HG03025 (cell line): ENCODE data around the gene ZC3H13.
A peak's percentile ranks its signal among the peaks of the same experiment; 100 is the strongest.

Experiments used
- ATAC-seq: cut with Tn5 transposase; IDR thresholded peaks from one replicate; pipeline ENCODE4 v1.9.1; 2021; ENCODE audit warnings: mild to moderate bottlenecking, moderate library complexity; ENCODE audit not compliant: unreplicated experiment, low FRiP score

Gene ZC3H13, protein sequence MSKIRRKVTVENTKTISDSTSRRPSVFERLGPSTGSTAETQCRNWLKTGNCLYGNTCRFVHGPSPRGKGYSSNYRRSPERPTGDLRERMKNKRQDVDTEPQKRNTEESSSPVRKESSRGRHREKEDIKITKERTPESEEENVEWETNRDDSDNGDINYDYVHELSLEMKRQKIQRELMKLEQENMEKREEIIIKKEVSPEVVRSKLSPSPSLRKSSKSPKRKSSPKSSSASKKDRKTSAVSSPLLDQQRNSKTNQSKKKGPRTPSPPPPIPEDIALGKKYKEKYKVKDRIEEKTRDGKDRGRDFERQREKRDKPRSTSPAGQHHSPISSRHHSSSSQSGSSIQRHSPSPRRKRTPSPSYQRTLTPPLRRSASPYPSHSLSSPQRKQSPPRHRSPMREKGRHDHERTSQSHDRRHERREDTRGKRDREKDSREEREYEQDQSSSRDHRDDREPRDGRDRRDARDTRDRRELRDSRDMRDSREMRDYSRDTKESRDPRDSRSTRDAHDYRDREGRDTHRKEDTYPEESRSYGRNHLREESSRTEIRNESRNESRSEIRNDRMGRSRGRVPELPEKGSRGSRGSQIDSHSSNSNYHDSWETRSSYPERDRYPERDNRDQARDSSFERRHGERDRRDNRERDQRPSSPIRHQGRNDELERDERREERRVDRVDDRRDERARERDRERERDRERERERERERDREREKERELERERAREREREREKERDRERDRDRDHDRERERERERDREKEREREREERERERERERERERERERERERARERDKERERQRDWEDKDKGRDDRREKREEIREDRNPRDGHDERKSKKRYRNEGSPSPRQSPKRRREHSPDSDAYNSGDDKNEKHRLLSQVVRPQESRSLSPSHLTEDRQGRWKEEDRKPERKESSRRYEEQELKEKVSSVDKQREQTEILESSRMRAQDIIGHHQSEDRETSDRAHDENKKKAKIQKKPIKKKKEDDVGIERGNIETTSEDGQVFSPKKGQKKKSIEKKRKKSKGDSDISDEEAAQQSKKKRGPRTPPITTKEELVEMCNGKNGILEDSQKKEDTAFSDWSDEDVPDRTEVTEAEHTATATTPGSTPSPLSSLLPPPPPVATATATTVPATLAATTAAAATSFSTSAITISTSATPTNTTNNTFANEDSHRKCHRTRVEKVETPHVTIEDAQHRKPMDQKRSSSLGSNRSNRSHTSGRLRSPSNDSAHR (N-terminal part only)

DNA sequence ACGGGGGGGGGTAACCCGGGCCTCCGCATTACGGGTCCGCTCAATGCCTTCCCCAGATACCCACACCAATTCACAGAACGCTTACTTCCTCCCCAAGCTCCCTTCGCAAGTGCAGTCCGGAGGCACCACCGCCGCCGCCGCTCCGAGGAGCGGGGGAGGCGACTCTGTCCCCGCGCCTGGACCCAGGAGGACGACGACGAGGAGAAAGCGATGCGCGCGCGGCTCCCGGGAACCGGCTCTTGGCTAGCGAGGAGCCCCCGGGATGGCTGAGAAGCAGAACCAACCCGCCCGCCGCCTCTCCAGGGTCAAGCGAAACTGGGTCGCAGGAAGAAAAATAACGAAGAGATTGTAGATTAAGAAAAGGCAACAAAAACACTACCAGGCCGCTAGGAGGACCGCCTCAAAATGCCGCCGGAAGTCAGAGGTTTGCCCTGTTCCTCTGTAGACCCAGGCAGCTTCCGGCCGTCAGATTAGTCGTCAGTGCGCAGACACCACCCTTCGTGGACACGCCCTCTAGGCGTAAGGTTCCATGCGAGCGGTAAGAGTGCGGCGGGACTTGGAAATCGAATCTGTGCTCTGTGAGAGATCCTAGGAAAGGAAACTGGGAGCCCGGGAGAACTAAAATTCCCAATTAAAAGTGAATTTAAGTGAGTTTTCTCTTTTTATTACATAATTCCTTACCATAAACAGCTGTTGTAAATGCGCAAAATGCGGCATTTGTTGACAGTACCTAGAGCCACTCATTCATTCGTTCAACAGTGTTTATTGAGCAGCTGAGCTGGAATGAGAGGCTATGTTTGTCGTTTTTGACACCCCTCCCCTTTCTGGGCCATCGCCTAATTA is at the start of gene ZC3H13:
ZC3H13 (minus strand) TSS at position 428 of the 843 bp plus-strand sequence. CDS start 7,239 bp downstream, outside the sequence.
- peak; percentile 99 for ATAC-seq

DNA sequence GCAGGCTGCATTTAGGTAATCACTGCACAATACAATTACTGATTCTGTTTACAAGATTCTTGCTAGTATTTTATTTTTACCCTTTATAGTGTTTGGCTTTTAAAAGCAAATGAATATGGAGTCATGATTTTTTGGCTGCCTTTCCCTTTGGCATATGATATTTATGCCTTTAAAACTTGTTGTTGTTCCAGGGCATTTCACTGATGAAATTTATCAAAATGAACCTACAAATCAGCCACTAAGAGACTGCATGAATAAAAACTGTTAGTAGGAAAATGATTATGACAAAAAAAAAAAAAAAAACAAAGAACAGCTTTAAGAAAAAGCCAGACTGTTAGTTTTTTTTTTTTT is 49.7 kb upstream of the ZC3H13 start:
- ATAC-seq = no peak

DNA sequence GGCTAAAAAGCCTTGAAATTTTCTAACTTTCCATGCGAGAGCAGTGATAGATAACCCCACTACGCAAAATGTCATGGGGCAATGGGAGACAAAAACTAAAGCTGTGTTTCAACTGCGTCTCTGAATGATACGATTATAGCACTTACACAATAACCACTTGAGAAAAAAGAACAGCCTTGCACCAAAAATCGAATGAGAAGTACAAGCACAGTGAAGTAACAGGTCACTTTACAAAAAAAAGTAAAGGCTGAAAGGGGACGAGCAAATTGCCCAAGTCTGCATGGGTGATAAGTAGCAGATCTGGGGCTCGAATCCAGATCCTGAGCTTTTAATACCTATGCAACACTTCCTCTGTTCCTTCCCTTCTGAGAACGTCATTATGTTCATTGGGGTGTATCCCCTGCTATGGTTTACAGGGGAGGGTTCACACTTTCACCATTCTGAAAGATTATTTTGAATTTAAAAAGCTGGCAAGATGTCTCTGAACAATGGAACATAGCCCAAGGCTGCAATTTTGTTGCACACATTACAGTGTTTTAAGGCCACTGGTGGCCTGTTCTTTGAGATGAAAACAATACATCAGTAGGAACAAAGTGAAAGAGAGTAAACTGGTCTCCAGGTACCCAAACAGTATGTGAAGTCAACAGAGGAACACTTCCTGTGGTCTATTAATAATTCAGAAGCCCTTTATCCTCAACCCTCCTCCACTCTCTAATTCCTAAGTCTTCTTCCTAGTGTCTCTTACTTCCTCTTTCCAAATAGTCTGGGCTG is 49.1 kb upstream of the ZC3H13 start:
- ATAC-seq = no peak

DNA sequence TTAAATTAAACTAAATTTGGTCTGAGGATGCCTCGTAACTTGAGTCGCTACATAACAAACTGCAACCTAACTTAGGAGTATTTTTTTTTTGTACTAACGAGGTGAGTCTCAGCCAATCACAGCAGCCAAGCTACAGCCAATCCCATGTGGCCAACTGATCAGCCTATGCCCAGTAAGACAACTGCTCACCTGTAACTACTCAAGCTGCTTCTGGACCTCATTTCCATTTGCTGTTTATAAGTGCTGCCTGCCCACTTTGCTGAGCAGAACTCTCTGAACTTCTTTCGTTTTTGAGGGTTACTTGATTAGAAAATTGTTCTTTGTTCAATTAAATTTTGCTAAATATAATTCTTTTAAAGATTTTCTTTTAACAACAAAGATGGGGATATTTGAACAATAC is 48.5 kb upstream of the ZC3H13 start:
- no peak for ATAC-seq

DNA sequence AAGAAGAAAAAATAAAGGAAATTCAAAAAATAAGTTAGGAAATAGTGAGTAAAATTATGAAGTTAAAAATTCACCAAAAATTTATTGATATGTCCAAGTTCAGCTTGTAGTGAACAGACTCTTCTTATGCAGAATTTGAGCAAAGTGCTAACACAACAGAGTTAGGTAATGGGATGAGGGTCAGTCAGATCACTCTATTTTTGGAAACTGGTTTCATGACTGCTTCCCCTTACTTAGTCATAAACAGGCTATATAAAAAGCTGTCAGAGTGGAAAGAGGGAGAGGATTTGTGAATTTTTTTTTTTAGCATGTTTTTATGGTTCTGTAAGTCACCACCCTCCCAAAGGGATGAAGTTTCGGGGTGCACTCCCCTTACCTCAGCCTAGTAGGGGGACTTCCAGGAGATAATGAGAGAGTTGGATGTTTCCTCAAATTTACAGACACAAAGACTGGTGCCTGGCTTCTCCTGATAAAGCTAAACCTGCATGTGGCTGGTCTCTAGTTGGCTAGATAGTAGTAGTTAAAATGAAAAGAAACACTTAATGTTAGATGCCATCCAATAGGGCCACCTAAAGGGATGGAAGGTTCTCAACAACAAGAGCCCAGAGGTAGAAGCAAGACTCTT is 47.8 kb upstream of the ZC3H13 start:
- no peak for ATAC-seq

DNA sequence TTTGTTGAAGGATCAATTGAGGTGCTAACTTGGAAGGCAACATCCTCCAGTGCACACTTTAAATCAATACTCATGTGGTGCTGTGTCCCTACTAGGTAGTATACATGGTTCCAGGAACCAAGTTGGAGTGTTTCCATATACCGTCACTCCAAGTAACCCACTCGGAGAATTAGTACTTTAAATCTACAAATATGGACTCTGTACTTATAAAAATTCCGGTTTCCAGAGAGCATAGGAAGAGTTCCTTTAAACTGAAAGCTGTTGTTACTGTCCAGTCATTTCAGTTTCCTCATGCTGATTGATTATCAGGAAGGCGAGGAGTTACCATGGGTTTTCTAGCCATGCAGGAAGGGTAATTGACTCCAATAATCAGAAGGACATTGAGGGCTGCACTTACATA is 45.1 kb upstream of the ZC3H13 start:
- ATAC-seq = no peak

DNA sequence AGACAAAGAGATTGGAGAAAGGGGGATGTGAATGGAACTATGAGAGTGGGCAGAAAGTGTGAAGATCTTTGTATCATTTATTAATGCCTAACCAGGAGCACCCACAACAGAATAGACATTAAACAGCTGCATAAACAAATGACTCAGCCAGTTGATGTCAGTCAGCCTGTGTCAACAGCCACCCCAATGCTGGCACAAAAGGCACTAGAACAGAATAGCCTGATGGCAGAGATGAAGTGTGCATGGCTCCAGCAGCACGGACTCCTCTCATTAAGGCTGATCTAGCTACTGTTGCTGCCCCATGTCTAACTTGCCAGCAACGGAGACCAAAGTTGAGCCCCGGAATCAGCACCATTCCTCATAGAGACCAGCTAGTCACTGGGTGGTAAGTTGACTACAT is 44.5 kb upstream of the ZC3H13 start:
- ATAC-seq = no peak

DNA sequence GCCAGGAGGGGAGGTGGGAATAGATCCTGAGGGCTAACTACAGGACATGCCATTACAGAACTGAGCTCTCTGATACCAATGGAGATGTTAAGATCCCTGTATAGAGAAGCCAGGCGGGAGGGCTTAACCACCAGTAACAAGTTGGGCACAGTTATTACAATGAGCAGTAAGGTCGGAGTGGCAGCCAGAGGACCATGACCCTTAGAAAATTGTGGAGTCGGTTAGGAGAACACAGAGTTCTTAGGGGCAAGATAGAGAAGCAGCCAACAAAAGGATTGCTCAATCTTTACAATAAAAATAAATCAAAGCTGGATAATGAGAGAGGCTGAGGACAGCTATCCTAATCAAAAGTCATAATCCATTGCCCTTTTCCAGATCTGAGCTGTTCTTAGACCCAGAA is 41.9 kb upstream of the ZC3H13 start:
- ATAC-seq = no peak

DNA sequence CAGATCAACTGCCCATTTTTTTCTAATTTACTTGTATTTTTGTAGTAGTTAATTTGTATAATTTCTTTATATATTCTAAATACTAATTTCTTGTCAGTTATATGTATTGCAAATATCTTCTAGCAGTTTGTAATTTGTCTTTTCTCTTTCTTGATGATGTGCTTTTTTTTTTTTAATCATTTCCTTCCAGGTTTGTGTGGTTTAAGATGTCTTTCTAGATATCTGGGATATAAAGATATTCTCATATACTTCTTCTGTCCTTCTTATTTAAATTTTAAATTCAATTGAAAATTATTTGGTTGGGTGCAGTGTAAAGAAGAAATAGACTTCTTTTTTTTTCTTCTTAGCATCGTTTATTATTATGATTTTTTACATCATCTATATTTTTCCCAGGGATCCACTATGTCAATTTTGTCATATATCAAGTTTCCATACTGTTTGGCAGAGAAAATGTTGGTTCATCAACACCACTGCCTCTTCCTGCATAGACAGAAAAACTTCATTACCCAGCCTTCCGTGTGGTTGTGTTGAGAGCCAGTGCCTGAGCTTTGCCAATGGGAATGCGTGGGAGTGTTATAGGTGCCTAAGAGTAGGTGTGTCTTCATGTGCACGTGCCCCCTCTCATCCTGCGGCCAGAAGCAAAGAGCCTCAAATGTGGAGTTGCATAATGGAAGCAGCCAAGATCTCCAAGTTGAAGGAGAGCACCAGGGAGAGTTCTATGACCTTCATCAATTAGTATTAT is 36.4 kb upstream of the ZC3H13 start:
- ATAC-seq = no peak

DNA sequence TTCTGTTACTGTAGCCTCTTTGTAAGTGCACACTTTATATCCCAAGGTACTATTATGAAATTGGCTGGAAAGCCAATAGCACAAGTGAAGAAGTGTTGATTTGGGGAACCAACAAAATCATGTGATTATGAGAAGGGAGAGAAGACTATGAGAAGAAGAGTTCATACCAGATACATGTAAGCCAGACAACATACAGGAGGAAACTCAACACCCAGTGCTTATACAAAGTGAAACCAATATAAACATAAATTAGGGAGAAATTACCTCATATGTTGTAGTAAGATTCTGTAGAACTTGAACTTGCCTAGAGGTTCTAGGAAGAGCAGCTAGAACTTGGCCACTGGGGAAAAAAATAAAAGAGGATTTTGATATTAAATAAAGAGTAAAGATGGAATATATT is 34.9 kb upstream of the ZC3H13 start:
- ATAC-seq = no peak

DNA sequence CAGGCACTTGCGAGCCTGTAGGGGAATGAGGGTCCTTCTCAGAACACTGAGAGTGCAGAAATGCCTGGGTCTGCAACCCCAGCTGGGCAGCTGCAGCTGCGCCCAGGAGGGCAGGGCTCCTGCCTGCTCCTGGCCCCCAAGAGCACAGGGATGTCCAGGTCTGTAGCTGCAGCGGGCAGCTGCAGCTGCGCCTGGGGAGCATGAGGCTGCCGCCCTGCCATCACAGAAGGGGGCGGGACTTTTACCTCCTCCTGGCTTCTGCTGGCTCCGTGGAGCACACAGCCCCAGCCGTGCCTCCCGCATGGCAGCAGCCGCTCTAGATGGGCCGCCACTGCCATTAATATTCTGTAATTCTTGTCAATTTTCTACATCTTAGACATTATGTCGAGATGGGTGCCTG is 34.4 kb upstream of the ZC3H13 start:
- ATAC-seq = no peak

DNA sequence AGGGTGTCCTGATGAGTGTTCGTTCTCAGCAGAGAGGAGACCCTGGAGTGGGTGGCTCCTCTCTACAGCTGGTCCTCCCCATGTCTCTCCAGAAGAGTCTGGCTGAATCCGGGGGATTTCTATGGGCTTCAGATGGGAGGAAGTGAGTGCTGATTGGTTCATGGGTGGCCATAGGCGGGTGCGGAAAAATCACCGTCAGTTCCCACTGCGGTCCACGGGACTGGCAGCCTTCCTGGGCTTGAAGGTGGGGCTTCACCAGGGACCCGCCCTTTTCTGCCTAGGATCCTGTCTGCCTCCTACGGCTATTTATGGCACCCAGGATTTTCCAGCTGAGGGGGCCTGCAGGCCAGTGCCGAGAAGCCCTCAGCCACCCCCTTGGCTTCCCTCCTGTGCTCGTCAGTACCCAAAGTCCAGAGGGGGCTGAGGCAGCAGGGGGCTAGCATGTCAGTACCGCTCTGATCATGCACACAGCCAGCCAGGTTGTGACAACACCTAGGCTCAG is 33.9 kb upstream of the ZC3H13 start:
- no peak for ATAC-seq

DNA sequence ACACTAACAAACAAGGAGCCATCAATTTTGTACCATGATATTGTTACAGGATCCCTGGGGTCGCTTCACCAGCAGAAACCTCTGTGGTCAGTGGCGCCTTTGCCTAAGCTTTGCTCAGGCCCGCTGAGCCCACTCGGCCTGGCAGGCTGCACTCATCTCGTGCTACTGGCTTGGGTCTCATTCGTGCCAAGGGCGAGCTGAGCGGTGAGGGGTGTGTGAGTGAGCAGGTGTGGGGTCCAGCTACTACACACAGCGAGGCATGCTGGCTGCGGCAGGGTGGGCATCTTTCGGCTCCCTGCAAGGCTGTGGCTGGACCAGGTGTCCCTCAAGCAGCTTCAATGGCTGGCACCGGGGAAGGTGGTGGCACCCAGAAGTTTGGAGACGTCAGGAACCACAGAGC is 33.2 kb upstream of the ZC3H13 start:
- ATAC-seq = no peak

DNA sequence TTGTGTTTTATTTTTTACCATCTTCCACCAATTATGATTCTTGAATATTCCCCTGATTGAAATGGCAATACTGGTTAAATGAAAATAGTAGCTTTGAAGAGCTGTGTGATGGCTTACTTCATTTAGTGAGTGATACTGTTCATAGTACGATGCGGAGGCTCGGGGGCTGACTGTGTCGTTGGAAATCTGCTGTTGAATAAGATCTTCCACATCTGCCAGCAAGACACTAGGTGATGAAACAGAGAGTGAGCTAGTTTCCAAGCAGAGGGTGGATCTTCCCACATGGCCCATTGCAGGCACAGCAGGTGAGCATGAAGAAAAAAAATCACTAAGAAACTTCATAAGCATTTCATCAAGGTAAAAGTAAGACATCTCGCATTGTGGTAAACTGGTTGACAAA is 29.8 kb upstream of the ZC3H13 start:
- no peak for ATAC-seq

DNA sequence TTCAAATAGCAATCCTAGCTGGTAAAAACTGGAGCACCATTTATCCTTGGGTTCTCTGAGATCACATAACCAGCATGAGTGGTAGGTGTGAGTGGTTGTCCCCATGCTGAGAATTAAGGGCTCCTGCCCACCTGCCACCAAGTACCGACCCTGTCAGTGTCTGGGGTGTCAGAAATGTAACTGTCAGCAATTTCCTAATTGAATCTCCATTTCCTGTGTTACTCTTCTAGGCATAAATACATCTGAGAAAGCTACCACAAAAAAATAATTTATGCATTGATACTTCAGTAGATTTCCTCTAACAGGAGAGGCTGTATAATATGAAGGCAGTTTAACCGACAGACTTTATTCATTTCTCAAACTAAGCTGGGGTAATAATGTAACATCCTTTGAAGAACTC is 27.2 kb upstream of the ZC3H13 start:
- ATAC-seq = no peak

DNA sequence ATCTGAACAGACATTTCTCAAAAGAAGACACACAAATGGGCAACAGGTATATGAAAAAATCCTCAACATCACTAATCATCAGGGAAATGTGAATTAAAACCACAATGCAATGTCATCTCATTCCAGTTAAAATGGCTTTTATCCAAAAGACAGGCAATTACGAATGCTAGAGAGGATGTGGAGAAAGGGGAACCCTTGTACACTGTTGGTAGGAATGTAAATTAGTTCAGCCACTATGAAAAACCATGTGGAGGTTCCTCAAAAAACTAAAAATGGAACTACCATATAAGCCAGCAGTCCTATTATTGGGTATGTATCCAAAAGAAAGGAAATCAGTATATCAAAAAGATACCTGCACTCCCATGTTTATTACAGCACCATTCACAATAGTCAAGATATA is 24.7 kb upstream of the ZC3H13 start:
- no peak for ATAC-seq

DNA sequence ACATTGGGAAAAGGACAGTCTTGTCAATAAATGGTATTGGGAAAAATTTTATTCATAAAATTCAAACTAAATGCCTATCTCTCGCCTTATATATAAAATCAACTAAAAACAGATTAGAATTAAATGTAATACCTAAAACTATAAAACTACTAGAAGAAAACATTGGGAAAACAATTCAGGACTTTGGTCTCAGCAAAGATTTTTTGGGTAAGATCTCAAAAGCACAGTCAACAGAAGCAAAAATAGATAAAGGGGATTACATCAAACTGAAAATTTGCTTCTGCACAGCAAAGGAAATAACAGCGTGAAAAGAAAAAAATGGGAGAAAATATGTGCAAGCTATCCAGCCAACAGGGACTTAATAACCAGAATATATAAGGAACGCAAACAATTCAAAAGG is 24.3 kb upstream of the ZC3H13 start:
- no peak for ATAC-seq

DNA sequence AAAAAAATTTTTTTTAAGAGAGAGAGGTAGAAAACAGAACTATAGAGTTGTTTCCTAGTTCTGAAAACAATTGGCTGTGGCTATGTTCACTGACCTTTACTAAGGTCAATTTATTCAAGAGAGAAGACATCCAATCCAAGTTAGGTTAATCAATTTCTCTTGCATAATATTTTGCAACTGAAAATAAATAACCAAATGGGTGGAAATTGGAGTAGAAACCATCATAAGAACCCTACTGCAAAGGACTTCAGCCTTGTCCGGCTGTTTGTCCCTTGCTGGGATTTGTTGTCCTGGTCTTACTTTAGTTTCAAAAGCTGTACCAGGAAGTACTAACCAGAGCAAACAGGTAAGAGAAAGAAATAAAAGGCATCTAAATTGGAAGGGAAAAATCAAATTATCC is 23.3 kb upstream of the ZC3H13 start:
- ATAC-seq = no peak
